ENCODE results near the gene SPATA3. TPM values are rescaled to one million over a fixed set of nuclear protein-coding genes. Genes with fewer than 3 reads are reported as not detected.

SPATA3 gene
- total RNA-seq, 2 donors from 2014 or later, result 0.50 TPM; not detected in 1

Other genes with a start within 250 kb of the SPATA3 start
- 10 to 100 TPM in 1 of 2 donors, 1 to 10 TPM in 1; 2.7 to 21.7 TPM for gene ITM2C, start 131.2 kb upstream of the SPATA3 start, total RNA-seq
- gene GPR55, start 70.9 kb upstream of the SPATA3 start, total RNA-seq, result 1 to 10 TPM in 1 of 2 donors, under 1 TPM in 1; 0.26 to 5.5 TPM
- gene C2orf72, start 41.4 kb downstream of the SPATA3 start, total RNA-seq, result 1 to 10 TPM in 1 of 2 donors, under 1 TPM in 1; 0.36 to 2.2 TPM
- 100 to 1,000 TPM; 151 to 153 TPM for gene PSMD1, start 60.7 kb downstream of the SPATA3 start, total RNA-seq
- not detected for gene HTR2B, start 128.9 kb downstream of the SPATA3 start, total RNA-seq
- 1 to 10 TPM; 2.5 to 4.8 TPM for gene ARMC9, start 202.5 kb downstream of the SPATA3 start, total RNA-seq

Data from natural killer cell treated with Interleukin-12 subunit alpha and Interleukin-12 subunit beta and Interleukin-15 and Interleukin-18, amount 100 ng/mL, for 72 hours (primary cell).